Measurements from ENCODE around the gene SPDYE3. TPM values are rescaled to one million over a fixed set of nuclear protein-coding genes. Genes with fewer than 3 reads are reported as not detected.
"Not testable (repeated sequence)": the region's sequence is repeated elsewhere in the genome, so short reads cannot be mapped to it uniquely, and the experiment has no call there.

SPDYE3 gene
- polyA plus RNA-seq, 4 donors = 0.06 to 3.1 TPM; not detected in 2

- not testable (repeated sequence) for H3K27ac ChIP-seq (ENCODE audit: low read depth in 1 of 3, low read length in 2 of 3); H3K27me3 ChIP-seq (ENCODE audit: control insufficient read depth in 3 of 3, insufficient read depth in 3 of 3, low read length in 3 of 3); FAIRE-seq; DNase-seq; H3K9me3 ChIP-seq (ENCODE audit: control insufficient read depth in 2 of 2, insufficient read depth in 1 of 2, low read depth in 1 of 2, low read length in 1 of 2); H3K4me1 ChIP-seq (ENCODE audit: control insufficient read depth in 3 of 3, insufficient read depth in 2 of 3, low read depth in 1 of 3, low read length in 2 of 3); H3K36me3 ChIP-seq (ENCODE audit: control insufficient read depth in 3 of 3, insufficient read depth in 2 of 3, low read depth in 1 of 3, low read length in 3 of 3); H3K4me3 ChIP-seq (ENCODE audit: low read depth in 1 of 3, low read length in 3 of 3)
- 94 to 97% (median 96%) methylated on average over 6 of the region's 6 CpGs for WGBS, 3 donors
Observed at GRCh38 chr7:100276126-100276525, 31.4 kb upstream of the SPDYE3 start.

- H3K9me3 ChIP-seq (ENCODE audit: control insufficient read depth in 2 of 2, insufficient read depth in 1 of 2, low read depth in 1 of 2, low read length in 1 of 2); H3K4me1 ChIP-seq (ENCODE audit: control insufficient read depth in 3 of 3, insufficient read depth in 2 of 3, low read depth in 1 of 3, low read length in 2 of 3); DNase-seq; FAIRE-seq; H3K4me3 ChIP-seq (ENCODE audit: low read depth in 1 of 3, low read length in 3 of 3); H3K27me3 ChIP-seq (ENCODE audit: control insufficient read depth in 3 of 3, insufficient read depth in 3 of 3, low read length in 3 of 3); H3K27ac ChIP-seq (ENCODE audit: low read depth in 1 of 3, low read length in 2 of 3); H3K36me3 ChIP-seq (ENCODE audit: control insufficient read depth in 3 of 3, insufficient read depth in 2 of 3, low read depth in 1 of 3, low read length in 3 of 3): not testable (repeated sequence)
- 90 to 100% (median 91%) methylated on average over 3 of the region's 3 CpGs for WGBS, 3 donors
Observed at GRCh38 chr7:100282069-100282608, 25.4 kb upstream of the SPDYE3 start.

- H3K4me3 ChIP-seq (ENCODE audit: low read depth in 1 of 3, low read length in 3 of 3); H3K4me1 ChIP-seq (ENCODE audit: control insufficient read depth in 3 of 3, insufficient read depth in 2 of 3, low read depth in 1 of 3, low read length in 2 of 3); DNase-seq; H3K27ac ChIP-seq (ENCODE audit: low read depth in 1 of 3, low read length in 2 of 3); H3K9me3 ChIP-seq (ENCODE audit: control insufficient read depth in 2 of 2, insufficient read depth in 1 of 2, low read depth in 1 of 2, low read length in 1 of 2); FAIRE-seq; H3K27me3 ChIP-seq (ENCODE audit: control insufficient read depth in 3 of 3, insufficient read depth in 3 of 3, low read length in 3 of 3); H3K36me3 ChIP-seq (ENCODE audit: control insufficient read depth in 3 of 3, insufficient read depth in 2 of 3, low read depth in 1 of 3, low read length in 3 of 3): not testable (repeated sequence)
- 92 to 97% (median 96%) methylated on average over 7 to 8 of the region's 8 CpGs for WGBS, 3 donors
Observed at GRCh38 chr7:100283147-100283546, 24.4 kb upstream of the SPDYE3 start.

- H3K9me3 ChIP-seq (ENCODE audit: control insufficient read depth in 2 of 2, insufficient read depth in 1 of 2, low read depth in 1 of 2, low read length in 1 of 2); H3K4me3 ChIP-seq (ENCODE audit: low read depth in 1 of 3, low read length in 3 of 3); H3K27ac ChIP-seq (ENCODE audit: low read depth in 1 of 3, low read length in 2 of 3); DNase-seq; FAIRE-seq; H3K36me3 ChIP-seq (ENCODE audit: control insufficient read depth in 3 of 3, insufficient read depth in 2 of 3, low read depth in 1 of 3, low read length in 3 of 3); H3K27me3 ChIP-seq (ENCODE audit: control insufficient read depth in 3 of 3, insufficient read depth in 3 of 3, low read length in 3 of 3); H3K4me1 ChIP-seq (ENCODE audit: control insufficient read depth in 3 of 3, insufficient read depth in 2 of 3, low read depth in 1 of 3, low read length in 2 of 3): not testable (repeated sequence)
- WGBS, 3 donors = 86 to 88% (median 87%) methylated on average over 6 of the region's 6 CpGs
Observed at GRCh38 chr7:100287191-100287969, 20.1 kb upstream of the SPDYE3 start.

- H3K9me3 ChIP-seq (ENCODE audit: control insufficient read depth in 2 of 2, insufficient read depth in 1 of 2, low read depth in 1 of 2, low read length in 1 of 2); H3K4me1 ChIP-seq (ENCODE audit: control insufficient read depth in 3 of 3, insufficient read depth in 2 of 3, low read depth in 1 of 3, low read length in 2 of 3); FAIRE-seq; H3K36me3 ChIP-seq (ENCODE audit: control insufficient read depth in 3 of 3, insufficient read depth in 2 of 3, low read depth in 1 of 3, low read length in 3 of 3); H3K27ac ChIP-seq (ENCODE audit: low read depth in 1 of 3, low read length in 2 of 3); H3K4me3 ChIP-seq (ENCODE audit: low read depth in 1 of 3, low read length in 3 of 3); DNase-seq; H3K27me3 ChIP-seq (ENCODE audit: control insufficient read depth in 3 of 3, insufficient read depth in 3 of 3, low read length in 3 of 3): not testable (repeated sequence)
- WGBS, 3 donors = 86 to 94% (median 94%) methylated on average over 3 of the region's 3 CpGs
Observed at GRCh38 chr7:100288258-100288657, 19.2 kb upstream of the SPDYE3 start.

- not testable (repeated sequence) for DNase-seq; H3K36me3 ChIP-seq (ENCODE audit: control insufficient read depth in 3 of 3, insufficient read depth in 2 of 3, low read depth in 1 of 3, low read length in 3 of 3); H3K4me1 ChIP-seq (ENCODE audit: control insufficient read depth in 3 of 3, insufficient read depth in 2 of 3, low read depth in 1 of 3, low read length in 2 of 3); H3K9me3 ChIP-seq (ENCODE audit: control insufficient read depth in 2 of 2, insufficient read depth in 1 of 2, low read depth in 1 of 2, low read length in 1 of 2); H3K27me3 ChIP-seq (ENCODE audit: control insufficient read depth in 3 of 3, insufficient read depth in 3 of 3, low read length in 3 of 3); H3K27ac ChIP-seq (ENCODE audit: low read depth in 1 of 3, low read length in 2 of 3); H3K4me3 ChIP-seq (ENCODE audit: low read depth in 1 of 3, low read length in 3 of 3); FAIRE-seq
- WGBS, 3 donors = 82 to 94% (median 91%) methylated on average over 1 of the region's 1 CpG
Observed at GRCh38 chr7:100292162-100292561, 15.3 kb upstream of the SPDYE3 start.

GRCh38 chr7:100295269-100295668, 12.2 kb upstream of the SPDYE3 start:
- H3K4me3 ChIP-seq (ENCODE audit: low read depth in 1 of 3, low read length in 3 of 3); DNase-seq; FAIRE-seq; H3K9me3 ChIP-seq (ENCODE audit: control insufficient read depth in 2 of 2, insufficient read depth in 1 of 2, low read depth in 1 of 2, low read length in 1 of 2); H3K36me3 ChIP-seq (ENCODE audit: control insufficient read depth in 3 of 3, insufficient read depth in 2 of 3, low read depth in 1 of 3, low read length in 3 of 3); H3K4me1 ChIP-seq (ENCODE audit: control insufficient read depth in 3 of 3, insufficient read depth in 2 of 3, low read depth in 1 of 3, low read length in 2 of 3); H3K27ac ChIP-seq (ENCODE audit: low read depth in 1 of 3, low read length in 2 of 3); H3K27me3 ChIP-seq (ENCODE audit: control insufficient read depth in 3 of 3, insufficient read depth in 3 of 3, low read length in 3 of 3): not testable (repeated sequence)
- 86 to 88% (median 88%) methylated on average over 9 of the region's 9 CpGs for WGBS, 3 donors

- not testable (repeated sequence) for H3K9me3 ChIP-seq (ENCODE audit: control insufficient read depth in 2 of 2, insufficient read depth in 1 of 2, low read depth in 1 of 2, low read length in 1 of 2); FAIRE-seq; H3K27ac ChIP-seq (ENCODE audit: low read depth in 1 of 3, low read length in 2 of 3); H3K4me1 ChIP-seq (ENCODE audit: control insufficient read depth in 3 of 3, insufficient read depth in 2 of 3, low read depth in 1 of 3, low read length in 2 of 3); H3K27me3 ChIP-seq (ENCODE audit: control insufficient read depth in 3 of 3, insufficient read depth in 3 of 3, low read length in 3 of 3); DNase-seq; H3K4me3 ChIP-seq (ENCODE audit: low read depth in 1 of 3, low read length in 3 of 3); H3K36me3 ChIP-seq (ENCODE audit: control insufficient read depth in 3 of 3, insufficient read depth in 2 of 3, low read depth in 1 of 3, low read length in 3 of 3)
- WGBS, 3 donors = 75 to 94% (median 91%) methylated on average over 4 to 6 of the region's 6 CpGs
Observed at GRCh38 chr7:100297852-100298631, 9.5 kb upstream of the SPDYE3 start.

All from small intestine (tissue), 7 donors.